Stimulated activated CD4-positive, alpha-beta T cell treated with anti-CD3 and anti-CD28 coated beads, Interleukin-1b, Interleukin-23, amount 100 ng/mL, for 1 hour (primary cell): ENCODE results near the gene FAM25A.
"Not testable (repeated sequence)": the region's sequence is repeated elsewhere in the genome, so short reads cannot be mapped to it uniquely, and the experiment has no call there.

ENCODE experiments used
- DNase-seq, 2 donors: peaks; one replicate each; pipeline ENCODE4 v3.0.0-alpha.2; 2020; ENCODE audit warnings: low read depth in 2 of 2

Gene FAM25A

DNA sequence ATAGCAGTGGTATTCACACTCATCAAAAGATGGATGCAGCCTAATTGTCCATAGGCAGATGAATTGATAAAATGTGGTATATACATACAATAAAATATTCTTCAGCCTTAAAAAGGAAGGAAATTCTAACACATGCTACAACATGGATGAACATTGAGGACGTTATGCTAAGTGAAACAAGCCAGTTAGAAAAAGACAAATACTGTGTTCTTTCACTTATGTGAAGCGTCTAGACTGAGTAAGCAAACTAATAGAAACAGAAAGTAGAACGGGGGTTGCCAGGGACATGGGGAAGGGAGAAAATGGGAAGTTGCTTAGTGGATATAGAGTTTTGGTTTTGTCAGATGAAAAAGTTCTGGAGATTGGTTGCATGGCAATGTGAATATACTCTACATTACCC lies 6.6 kb upstream of the FAM25A start:
- not testable (repeated sequence) for DNase-seq

DNA sequence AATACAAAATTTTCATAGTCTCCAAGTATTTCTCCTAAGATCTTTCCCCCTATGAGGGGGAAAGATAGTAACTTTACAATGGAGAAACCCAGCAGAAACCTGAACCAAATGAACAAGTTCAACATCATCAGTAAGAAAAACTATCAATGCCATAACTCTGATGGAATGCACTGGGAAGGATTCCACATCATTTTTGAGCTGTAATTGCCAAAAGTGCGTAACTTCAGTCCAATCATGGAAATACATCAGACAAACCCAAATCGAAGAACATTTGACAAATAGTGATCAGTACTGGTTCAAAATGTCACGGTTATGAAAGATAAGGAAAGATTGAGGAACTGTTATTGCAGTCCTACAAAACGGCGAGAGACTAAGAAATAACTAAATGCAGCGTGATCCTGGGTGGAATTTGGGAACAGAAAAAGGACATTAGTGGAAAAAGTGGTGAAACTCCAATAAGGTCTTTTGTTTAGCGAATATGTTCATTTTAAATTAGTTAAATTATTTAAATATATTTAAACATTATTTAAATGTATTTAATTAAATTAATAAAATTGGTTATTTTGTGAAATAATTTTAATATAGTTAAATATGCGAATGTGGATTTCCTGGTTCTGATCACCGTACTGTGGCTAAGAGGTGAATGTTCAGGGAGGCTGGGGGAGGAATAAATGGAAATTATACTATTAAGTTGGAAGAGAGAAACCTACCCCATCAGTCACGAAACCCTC lies 4.9 kb upstream of the FAM25A start:
- DNase-seq, result not testable (repeated sequence)

DNA sequence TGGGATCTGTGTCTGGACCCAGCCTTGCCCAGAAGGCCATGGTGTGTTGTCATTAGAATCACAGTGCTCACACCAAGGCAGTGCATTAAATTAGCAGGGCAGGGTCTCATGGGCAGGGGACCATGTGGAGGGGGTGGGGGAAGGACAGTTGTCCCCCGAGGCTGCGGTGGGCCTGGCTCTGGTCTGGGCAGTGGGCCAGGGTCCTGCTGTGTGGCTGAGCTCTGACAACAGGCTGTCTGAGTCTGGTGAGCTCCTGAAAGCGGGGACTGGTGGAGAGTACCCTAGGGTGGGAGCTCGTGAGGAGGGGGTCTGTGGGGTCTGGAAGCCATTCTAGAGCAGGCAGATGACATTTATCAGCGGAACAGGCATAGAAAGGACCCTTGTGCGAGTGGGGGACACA lies 2.0 kb upstream of the FAM25A start:
- DNase-seq, result not testable (repeated sequence)

DNA sequence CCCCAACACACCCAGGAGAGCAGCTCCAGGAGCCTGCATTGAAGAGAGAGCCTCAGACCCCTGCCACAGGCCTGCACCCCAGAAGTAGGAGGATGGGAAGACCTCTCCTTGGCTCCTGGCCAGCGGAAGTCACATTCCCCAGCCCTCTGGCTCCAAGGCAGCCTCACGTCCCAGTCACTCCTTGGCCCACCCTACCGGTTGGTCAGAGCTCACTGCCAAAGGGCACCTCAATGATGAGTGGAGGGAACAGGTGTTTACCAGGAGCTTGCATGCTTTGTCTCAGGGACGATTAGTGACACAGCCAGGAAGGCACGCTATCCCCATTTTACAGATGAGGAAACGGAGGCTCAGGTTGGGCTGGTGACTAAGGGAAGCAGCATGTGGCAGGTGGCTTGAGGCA lies 1.0 kb upstream of the FAM25A start:
- DNase-seq, result not testable (repeated sequence)

DNA sequence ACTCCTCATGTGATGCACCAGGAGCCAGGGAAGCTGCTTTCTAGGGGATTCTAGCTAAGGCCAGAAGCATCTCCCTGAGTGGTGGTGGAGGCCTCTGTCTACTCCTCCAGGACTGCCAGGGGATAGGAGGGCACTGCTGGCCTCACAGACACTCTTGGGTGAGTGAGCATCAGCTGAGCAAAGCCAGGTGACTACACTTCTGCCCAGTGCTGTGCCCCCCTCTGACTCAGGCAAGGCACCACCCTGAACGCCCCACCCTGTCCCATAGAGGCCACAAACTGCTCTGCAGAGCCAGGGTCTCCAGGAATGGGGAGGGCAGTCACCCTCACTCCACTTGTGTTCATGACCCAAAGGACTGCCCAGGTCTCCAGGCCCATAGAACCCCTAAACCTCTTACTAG lies 590 bp upstream of the FAM25A start:
- not testable (repeated sequence) for DNase-seq

DNA sequence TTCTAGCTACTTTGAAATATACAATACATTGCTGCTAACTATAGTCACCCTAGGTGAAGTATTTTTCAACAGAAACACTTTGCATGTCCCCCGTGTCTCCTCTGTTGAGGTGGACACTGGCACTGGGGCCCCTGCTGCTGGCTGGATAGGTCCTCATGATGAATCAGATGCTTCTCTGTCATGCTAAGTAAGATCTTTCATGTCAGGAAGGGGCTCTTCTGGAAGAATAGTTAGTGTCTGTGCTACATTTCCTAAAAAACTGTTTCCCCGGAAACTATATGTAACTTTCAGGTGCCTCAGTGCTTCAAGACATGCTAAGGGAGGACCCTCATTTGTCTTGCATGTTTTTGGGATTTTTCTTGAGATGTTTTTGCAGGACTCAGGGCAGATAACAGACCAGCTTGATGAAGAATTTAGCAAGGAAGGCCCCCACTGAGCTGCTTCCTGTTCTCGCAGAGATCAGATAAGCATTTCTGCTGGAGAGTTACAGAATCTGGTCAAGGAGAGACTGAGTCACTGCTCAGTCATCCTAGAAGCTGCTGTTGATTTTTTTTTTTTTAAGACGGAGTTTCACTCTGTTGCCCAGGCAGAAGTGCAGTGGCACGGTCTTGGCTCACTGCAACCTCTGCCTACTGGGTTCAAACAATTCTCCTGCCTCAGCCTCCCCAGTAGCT lies 5.3 kb downstream of the FAM25A start:
- not testable (repeated sequence) for DNase-seq

DNA sequence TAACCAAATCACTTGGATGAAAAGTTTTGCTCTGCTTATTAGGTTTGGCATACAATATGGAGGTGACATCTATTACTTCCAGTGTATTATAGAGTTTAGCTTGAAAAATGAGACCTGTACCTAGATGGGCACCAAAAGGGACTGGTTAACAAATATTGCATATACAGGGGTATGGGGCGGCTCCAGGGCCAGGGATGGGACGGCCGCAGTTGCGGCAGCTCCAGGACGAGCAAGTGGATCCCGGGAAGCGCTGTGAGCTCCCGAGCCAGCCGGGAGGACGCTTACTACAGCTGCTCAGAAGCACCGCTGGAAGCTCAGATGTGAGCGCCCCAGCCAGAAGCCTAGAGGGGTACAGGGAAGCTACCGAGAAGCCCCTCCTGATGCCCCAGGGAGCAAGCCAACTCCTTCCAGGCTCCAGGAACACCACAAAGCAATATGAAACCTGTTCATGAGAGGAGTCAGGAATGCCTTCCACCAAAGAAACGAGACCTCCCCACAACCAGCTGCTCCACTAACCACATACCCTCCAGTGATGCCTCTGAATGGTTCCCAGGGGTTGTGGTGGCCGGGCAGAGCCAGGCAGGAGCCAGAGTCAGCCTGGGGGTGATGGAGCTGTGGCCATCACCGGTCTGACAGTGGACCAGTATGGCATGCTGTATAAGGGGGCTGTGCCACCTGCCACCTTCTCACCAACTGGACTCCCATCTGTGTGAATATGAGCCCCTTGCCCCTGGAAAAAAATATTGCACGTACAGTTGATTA lies 6.8 kb downstream of the FAM25A start:
- not testable (repeated sequence) for DNase-seq

DNA sequence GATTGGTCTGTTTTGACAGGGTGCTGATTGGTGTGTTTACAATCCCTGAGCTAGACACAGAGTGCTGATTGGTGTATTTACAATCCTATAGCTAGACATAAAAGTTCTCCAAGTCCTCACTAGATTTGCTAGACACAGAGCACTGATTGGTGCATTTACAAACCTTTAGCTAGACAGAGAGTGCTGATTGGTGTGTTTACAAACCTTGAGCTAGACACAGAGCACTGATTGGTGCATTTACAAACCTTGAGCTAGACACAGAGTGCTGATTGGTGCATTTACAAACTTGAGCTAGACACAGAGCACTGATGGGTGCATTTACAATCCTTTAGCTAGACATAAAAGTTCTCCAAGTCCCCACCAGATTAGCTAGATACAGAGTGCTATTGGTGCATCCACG lies 10.3 kb downstream of the FAM25A start:
- DNase-seq, result not testable (repeated sequence)

DNA sequence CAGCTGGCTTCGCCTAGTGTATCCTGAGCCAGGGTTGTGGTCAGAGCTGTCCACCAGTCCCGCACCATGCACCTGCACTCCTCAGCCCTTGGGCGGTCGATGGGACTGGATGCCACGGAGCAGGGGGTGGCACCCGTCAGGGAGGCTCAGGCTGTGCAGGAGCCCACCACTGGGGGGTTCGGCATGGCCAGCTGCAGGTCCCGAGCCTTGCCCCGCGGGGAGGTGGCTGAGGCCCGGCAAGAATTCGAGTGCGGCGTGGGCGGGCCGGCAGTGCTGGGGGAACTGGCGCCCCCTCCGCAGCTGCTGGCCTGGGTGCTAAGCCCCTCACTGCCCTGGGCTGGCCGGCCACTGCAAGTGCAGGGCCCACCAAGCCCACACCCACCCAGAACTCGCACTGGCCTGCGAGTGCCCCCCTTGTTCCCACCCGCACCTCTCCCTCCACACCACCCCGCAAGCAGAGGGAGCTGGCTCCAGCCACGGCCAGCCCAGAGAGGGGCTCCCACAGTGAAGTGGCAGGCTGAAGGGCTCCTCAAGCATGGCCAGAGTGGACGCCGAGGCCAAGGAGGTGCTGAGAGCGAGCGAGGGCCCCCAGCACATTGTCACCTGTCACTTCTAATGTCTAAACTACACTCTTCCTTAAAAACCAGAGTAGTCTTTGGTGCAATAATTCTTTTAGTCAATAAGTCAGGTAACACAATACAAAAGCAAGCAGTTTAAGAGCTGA lies 11.0 kb downstream of the FAM25A start:
- DNase-seq, result no peak

DNA sequence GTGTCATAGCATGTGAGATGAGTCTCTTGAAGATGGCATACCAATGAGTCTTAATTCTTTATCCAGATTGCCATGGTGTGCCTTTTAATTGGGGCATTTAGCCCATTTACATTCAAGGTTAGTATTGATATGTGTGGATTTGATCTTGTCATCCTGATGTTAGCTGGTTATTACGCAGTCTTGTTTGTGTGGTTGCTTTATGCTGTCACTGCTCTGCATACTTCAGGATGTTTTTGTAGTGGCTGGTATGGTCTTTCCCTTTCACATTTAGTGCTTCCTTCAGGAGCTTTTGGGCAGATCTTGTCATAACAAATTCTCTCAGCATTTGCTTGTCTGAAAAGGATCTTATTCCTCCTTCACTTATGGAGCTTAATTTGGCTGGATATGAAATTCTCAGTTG lies 16.5 kb downstream of the FAM25A start:
- DNase-seq, result no peak

DNA sequence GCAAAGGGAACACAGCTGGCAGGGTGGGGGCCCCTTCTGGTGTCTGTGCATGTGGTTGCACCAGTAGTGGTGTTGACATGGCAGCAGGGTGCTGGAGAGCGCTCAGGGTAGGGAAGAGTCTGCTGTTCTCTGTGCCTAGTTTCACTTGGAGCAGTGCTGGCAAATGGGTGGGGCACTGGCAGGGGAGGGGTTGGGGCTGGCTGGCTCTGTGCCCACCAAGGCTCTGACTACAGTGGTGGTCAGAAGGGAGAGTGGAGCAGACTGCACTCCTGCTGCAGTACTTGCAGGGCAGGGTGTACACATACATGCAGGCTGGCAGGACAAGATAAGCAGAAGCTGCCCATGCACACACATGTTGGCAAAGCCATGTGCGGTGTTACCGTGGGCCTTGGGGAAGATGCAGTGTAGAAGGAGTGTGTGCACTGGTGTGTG lies 18.2 kb downstream of the FAM25A start:
- no peak for DNase-seq

DNA sequence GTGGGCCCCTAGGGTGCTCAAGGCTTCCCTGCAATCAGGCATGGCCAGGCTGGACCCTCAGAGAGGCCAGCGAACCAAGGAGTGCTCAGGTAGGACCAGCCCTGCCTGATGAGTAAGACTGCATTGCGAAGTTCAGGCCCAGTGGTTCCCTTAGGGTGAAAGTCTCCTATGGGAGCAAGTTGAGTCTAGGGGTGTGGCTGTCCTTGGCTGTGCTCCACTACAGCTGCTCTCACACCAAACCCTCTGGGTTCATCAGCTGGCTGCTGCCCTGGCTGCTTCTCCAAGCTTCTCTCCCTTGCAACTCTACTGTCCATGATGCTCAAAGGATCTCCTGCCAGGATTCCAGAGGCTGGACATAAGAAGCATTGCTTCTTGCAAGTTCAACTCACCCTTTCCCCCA lies 18.7 kb downstream of the FAM25A start:
- no peak for DNase-seq

DNA sequence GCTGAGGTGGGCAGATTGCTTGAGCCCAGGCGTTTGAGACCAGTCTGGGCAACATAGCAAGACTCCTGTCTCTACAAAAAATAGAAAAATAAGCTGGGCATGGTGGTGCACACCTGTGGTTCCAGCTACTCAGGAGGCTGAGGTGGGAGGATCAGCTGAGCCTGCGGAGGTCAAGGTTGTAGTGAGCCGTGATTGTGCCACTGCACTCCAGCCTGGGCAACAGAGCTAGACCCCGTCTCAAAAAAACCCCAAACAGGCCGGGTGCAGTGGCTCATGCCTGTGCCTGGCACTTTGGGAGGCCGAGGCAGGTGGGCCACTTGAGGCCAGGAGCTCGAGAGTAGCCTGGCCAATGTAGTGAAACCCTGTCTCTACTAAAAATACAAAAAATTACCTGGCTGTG lies 23.5 kb downstream of the FAM25A start:
- DNase-seq, result not testable (repeated sequence)

DNA sequence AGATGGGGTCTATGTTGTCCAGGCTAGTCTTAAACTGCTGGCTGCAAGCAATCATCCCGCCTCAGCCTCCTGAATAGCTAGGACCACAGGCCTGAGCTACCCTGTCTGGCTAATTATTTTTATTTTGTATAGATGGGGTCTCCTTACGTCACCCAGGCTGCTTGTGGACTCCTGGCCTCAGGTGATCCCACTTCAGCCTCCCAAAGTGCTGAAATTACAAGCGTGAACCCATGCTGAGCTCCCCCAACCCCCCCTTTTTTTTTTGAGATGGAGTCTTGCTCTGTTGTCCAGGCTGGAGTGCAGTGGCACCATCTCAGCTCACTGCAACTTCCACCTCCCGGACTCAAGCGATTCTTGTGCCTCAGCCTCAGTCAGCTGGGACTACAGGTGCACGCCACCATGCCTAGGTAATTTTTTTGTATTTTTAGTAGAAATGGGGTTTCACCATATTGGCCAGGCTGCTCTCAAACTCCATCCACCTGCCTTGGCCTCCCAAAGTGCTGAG lies 25.4 kb downstream of the FAM25A start:
- DNase-seq, result no peak

DNA sequence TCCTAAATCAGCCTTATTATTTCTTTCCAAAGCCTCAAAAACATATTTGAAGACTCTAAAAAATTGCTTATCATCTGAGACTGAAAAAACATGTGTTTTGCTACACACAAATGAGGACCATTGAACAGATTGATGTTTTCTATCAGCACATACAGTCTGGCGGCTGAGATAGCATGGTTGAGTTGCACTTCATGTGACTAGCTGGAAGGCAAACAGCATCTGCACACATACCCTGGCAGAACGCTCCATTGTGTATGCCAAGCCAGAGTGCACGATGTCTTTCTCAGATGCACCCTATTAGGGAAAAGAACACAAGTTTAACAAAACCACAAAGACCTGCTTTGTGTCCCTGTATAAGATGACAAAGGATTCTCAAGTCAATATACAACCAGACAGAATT lies 33.0 kb downstream of the FAM25A start:
- no peak for DNase-seq

DNA sequence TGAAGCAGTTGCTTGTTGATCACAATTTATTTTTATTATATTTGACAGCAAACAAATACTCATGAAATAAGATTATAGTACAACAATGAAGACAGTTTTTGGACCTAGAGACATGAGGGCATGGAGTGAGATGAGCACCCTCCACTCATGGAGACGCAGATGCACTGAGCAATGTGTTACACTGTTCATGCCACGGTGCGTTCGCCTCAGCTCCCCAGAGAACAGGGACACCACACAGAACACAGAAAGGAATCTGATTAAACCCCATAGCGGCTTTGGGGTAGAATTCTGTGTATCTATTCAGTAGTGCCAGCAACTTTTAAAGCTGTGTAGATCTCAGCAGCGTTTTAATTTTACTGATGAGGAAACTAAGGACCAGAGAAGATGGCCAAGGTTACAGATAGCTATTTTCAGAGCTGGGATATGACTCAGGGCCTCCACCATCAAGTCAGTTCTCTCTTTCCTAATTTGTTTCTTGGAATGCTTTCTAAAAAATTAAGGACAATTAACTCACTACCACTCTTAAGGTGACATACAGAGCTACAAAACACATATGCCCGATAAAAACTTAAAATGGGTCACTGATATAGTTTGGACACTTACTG lies 33.6 kb downstream of the FAM25A start:
- DNase-seq, result no peak

DNA sequence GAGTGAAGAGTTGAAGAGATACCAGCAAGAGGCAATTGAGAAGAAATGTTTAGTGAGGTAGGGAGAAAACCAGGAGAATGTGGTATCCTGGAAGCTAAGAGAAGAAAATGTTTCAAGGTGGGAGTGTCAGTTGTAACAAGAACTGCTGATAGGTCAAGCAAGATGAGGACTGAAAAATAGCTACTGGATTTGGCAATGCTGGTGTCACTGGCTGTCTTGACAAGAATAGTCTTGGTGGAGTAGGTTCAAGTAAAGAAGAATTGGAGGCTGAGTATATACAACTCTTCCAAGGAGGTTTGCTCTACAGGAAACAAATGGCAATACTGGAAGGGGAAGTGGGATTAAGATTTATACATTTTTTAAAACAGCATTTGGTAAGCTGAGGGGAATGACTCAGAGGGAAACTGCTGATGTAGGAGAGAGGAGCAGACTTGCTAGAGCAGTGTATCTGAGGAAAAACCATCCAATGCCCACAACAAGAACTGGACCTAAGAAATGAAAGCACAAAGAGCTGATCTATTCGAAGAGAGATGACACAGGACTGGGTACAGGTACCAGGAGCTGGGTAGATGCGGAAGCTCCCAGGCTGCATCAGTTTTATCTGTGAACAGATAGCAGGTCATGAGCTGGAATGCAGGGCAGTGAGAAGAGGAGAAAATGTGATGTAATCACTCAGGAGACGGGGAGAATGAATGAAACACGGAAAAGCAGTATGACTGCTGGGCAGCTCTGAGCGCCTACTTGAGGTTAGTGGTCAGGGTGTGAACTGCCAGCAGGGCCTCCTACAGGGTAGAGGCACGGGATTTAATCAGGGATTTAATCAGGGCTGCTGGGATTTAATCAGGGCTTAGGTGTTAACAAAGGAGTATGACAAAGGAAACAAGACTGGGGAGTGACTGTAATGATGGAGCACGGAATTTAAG lies 34.5 kb downstream of the FAM25A start:
- no peak for DNase-seq

DNA sequence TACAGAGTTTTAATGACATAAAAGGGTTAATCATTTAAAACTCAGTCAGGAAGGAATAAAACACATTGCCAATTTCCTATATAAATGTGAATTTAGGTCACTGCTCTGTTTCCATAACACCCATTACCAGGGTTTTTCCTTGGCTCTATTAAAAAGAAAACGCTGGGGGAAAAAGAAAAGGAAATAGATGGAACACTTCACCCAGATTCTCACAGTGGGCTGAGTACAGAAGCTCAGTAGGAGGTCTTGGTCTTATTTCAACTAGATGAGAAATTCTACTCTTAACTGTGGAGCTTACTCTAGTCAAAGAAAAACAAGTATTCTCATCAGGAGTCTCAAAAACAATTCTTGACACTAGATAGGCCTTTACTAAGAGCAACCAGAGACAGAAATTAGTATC lies 38.1 kb downstream of the FAM25A start:
- no peak for DNase-seq

DNA sequence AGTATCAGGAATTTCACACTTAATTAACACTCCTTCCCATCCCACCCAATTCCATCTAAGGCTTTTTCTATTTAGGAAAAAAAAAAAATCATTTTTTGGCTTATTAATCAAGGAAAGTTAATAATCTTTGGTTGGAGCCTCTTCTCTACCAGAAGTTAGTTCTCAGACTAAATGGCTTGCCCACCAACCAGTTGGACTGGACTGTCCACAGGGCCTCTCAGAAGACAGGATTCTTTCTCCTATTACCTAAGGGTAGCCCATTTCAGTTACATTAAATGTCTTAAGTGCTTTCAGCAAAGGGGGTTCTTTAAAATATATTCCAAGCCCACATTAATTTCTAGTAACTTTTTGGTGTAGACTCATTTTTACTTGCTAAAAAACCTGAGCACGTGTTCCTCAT lies 39.3 kb downstream of the FAM25A start:
- no peak for DNase-seq

DNA sequence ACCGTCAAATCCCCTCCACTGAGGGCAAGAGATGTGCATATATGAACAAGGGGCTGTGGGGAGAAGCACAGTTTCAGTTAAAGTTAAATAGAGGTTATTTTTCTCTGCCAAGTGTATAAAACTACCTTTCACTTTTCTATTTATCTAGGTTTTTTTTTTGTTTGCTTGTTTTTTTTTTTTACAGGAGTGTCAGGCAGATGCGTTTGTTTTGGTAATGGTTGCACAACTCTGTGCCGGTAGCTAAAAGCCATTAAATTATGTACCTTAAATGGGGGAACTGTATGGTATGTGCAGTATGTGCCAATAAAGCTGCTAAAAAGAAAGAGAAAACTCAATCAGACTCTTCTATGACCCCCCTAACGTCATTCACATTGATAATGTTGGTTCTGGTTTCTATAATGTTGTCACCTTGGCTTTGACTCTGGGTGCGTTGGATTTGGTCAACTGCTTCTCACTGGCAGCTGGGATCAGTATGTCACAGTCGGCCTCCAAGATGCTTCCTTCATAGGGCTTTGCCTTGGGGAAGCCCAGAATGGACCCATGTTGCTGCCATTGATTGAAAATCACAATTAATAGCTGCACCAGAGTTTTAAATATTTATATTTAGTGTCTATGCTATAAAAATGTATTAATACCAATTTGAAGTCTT lies 40.3 kb downstream of the FAM25A start:
- DNase-seq, result no peak
